ENCODE measurements around the gene GNGT2.

The GNGT2 gene

DNA sequence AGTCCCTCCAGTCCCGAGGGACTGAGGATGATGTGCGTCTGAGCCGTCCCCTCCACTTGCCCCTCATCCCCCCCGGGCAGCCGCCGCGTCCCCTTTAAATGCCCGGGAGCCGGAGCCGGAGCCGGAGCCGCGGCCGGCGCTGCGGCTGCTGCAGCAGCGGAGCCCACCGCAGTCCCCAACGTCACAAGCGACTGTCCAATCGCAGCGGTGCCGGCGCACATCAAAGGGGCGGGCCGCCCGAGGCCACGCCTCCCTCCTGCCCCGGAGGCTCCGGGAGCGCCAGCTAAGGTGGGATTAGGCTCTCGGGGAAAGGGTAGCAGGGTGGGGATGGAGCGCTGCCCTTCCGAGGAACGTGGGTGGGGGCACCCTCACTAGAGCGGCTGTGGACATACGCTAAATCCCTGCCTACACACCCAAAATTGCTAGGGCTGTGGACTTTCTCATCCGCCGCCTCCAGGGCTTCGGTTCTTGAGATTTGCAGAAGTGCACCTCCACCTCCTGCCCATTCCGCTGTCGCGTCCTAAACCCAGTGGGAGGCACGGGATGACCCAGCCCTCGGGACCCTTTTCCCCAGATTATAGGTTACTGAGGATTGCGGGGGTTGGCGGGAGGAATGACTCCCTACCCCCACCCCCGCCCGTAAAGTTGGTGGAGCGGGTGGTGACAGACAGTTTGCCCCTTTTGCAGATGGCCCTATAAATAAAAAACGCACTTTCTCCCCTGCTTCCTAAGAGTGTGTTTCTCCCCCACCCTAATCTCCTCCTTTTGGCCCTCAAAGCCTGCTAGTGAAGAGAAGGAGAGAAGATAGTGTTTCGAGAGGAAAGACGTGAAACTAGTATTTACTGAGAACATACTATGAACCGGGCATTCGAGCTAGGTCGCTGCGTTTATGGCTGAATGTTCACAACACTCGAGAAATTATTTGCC lies 20.5 kb upstream of the GNGT2 start, which contains the start of gene PHOSPHO1:
Gene PHOSPHO1 (minus strand): TSS at position 152 of the 927 bp plus-strand sequence. CDS start 4,096 bp downstream, outside the sequence.
- peak; percentile 2 for TF ChIP-seq CTCF (IDR thresholded peaks at IDR 0.05; ENCODE audit: borderline replicate concordance, control extremely low read depth, extremely low read depth, insufficient read depth, missing control alignments)
- peak; percentile 94 for DNase-seq (ENCODE audit: low spot score)
- in situ Hi-C loops (cut with MboI; ENCODE audit: low sequenced_read_pairs, unreplicated experiment): no loop called here

- no peak for DNase-seq (ENCODE audit: low spot score)
- no peak for TF ChIP-seq CTCF (IDR thresholded peaks at IDR 0.05; ENCODE audit: borderline replicate concordance, control extremely low read depth, extremely low read depth, insufficient read depth, missing control alignments)
- in situ Hi-C loops (cut with MboI; ENCODE audit: low sequenced_read_pairs, unreplicated experiment): loop anchor here (5.0 kb wide), 1 partner anchor 43 kb away; no protein-coding TSS in a partner anchor
Measured at GRCh38 chr17:49229805-49230600, 19.6 kb upstream of the GNGT2 start.

GRCh38 chr17:49229076-49229804 lies 18.9 kb upstream of the GNGT2 start:
- TF ChIP-seq CTCF (IDR thresholded peaks at IDR 0.05; ENCODE audit: borderline replicate concordance, control extremely low read depth, extremely low read depth, insufficient read depth, missing control alignments): no peak
- DNase-seq (ENCODE audit: low spot score): no peak
- in situ Hi-C loops (cut with MboI; ENCODE audit: low sequenced_read_pairs, unreplicated experiment): loop anchor here (5.0 kb wide), 1 partner anchor 42 kb away; no protein-coding TSS in a partner anchor

DNA sequence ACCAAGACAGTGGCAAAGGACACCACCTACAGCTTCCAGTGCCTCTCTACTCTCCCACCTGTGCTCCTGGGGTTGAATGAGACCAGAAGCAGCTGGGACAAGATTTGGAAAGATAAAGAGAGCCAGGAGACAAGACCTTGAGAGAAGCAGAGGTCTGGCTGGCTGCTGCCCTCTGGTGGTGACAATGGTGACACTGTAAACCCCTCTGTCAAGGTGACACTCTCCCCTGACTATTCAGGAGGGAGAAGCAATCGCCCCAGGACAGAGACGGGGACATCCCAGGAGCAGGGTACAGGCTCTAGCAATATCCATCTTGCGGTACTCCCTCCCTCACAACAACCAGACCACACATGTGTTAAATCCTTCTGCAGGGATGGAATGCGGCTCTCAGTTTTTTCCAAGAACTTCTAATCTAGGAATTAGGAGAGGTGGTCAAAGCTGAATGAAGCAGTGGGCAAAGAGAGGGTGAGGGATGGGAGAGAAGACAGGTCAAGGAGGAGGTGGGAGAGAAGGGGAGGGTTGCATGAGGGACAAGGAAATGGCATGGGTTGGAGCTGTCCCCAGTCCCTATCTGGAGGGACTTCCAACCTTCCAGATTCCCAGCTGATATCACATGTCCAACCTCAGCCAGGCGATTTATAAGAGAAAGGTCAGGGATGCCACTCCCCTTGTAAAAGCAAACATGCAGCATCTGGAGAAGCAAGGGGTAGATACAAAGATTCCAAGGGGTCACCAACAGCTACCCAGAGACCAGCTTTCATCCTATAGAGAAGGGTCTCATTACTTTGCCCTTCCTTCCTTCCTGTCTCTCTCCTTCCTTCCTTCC lies 17.3 kb upstream of the GNGT2 start:
- DNase-seq (ENCODE audit: low spot score): peak; percentile 81
- in situ Hi-C loops (cut with MboI; ENCODE audit: low sequenced_read_pairs, unreplicated experiment): loop anchor here (5.0 kb wide), 1 partner anchor 40 kb away; no protein-coding TSS in a partner anchor
- peak; percentile 74 for TF ChIP-seq CTCF (IDR thresholded peaks at IDR 0.05; ENCODE audit: borderline replicate concordance, control extremely low read depth, extremely low read depth, insufficient read depth, missing control alignments)

- in situ Hi-C loops (cut with MboI; ENCODE audit: low sequenced_read_pairs, unreplicated experiment): loop anchor here (5.0 kb wide), 1 partner anchor 40 kb away; no protein-coding TSS in a partner anchor
- DNase-seq (ENCODE audit: low spot score): no peak
- TF ChIP-seq CTCF (IDR thresholded peaks at IDR 0.05; ENCODE audit: borderline replicate concordance, control extremely low read depth, extremely low read depth, insufficient read depth, missing control alignments): no peak
Measured at GRCh38 chr17:49226771-49227435, 16.5 kb upstream of the GNGT2 start.

Measured in GM13976 (cell line).